ENCODE data around the gene GADL1.

Gene GADL1

DNA sequence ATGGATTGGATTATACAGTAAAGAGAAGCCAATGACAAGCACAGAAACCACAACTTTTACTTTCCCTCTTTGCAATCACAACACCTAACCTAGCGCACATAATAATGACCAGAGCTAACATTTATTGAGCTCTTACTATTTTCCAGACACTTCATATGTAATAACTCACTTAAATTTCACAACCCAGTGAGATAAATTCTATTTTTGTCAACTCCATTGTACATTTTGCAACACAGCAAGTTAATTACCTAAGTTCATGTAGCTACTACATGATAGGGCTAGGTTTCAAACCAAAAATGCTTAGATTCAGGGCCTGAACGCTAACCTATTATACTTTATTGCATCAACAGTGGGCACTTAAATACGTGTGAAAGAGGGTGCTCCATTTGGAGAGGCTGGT lies 89.5 kb downstream of the GADL1 start:
- DNase-seq: no peak

- no peak for DNase-seq
These were observed 99.3 kb downstream of the GADL1 start for GRCh38 chr3:30795176-30795575.

DNA sequence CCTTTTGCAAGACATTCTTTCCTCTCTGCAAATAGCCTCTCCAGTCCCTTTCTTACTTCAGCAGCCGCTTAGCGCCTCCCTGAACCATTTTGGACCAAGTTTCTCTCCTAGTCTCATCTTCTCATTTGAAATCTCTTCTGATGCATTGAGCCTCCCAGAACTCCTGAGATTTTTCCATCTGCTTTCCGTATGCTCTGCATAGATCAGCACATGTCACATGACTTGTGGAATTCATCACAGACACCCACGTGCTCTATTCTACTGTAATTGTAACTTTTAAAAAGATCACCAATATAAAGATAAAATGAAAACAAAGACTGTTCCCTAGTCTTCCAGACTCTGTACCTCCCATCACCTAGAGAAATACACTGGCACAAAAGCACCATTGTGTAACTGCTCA lies 100.7 kb downstream of the GADL1 start:
- no peak for DNase-seq

GRCh38 chr3:30790150-30790549 lies 104.3 kb downstream of the GADL1 start:
- no peak for DNase-seq

GRCh38 chr3:30786365-30786764 lies 108.1 kb downstream of the GADL1 start:
- no peak for DNase-seq

DNA sequence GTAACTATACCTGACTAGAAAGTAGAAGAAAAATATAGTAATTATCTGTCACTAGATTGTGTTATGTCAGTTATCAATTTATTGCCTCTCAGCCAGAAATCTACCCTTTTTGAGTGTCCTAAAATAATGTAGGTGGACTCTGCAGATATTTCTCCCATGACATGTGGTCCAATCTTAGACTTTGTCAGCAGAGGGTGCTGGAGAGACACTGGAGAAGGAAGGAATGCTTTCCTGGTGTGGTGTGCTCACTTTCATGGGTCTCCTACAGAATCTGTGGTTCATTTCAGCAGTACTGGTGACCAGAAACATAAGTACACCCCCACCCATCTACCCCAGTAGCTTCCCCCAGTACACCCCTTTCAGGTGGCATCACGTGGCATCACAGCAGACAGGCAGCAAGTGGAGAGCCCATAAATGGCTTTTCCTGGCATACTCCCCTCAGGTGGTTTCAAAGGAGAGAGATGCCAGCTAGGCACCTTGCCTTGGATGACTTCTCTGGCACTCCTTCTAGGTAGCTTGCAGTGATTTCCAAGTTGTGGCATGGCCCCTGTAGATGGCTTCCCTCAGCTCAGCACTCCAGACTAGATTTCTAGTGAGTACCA lies 114.7 kb downstream of the GADL1 start:
- no peak for DNase-seq

DNA sequence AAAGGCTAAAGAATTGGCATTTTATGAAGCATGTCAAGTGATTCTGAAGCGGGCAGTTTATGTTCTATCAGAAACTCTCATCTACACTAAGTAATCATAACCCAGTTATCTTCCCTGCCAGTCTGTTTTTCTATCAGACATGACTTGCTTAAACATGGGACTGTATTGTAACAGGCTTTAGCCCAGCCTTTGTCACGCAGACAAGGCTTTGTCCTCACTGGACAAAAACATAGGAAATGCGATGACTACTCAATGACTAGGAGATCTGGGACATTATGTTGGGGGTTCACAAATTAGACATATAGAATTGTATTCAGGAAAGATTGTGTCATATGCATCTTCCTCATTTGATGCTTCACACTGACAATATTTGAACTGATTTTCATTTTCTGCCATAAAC lies 115.5 kb downstream of the GADL1 start:
- DNase-seq: no peak

DNA sequence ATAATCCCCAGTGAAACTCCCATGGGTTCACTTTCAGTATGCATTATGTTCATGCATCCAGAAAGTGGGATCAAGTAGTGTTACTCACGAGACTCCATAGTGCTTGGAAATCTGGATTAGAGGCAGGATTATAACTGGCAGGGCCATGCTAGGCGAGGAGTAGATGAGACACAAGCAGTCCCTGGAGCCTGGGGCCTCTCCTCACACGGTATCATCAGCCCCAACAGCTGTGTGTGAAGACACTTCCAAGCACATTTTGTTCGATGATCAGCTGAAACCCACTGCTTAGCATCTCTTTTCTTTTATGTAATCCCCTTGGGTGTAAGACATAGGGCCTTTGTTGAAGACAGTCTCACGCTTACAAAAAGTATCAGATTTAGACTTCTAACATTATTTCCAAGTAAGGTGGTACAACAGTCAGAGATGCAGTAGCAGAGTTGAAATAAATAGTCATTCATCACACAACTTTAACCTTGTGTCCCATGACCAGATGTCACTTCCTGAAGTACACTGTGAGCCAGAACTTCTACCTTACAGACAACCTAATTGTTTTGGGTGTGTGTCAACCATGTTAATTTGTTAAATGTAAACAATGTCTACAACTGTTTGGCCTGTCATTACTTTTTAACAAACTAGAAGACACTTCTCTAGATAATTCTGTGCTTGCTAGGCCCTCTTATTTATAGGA lies 116.9 kb downstream of the GADL1 start:
- no peak for DNase-seq

DNA sequence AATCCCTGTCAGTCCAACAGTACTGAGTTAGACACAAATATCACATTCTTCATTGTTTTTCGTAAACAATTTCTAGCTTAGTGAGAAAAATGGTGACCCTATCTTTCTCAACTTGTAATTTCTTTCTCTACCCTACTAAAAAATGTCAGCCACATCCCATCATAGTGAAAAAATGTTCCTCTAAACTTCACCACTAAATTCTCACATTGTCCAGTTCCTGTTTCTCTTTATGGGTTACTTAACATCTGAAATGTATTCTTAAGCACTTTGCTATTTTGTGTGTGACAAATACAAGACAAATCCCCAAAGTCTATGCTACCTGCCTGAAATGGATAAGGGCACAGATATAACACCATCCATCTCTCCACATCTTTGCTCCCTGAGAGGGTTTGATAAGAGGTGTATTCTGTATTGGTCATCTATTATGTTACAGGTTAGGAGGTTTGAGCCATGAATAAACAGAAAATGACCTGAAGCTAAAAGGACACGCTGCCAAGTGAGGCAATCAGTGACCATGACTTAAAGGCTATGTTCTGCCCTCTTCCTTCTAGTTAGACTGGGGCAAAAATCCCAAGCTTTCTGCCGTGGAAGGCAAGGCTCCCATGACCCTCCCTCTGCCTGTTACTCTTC lies 118.2 kb downstream of the GADL1 start:
- DNase-seq: no peak

DNA sequence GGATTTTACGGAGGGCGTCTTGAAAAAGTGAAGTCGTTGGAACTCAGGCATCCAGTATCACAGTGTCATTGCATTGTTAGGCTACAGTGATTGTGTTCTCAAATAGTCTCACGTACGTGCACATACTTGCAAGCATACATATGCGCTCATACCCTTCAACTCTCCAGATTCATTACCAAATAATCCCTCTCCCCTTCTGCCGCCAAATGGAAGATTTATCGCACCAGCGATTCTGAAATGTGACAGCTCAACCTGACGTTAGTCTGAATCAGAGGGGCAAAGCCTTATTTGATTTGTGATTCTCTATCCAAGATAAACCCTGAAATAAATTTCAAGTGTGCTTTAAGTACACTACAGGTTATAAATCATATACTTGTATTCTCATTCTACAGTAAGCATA lies 119.4 kb downstream of the GADL1 start:
- no peak for DNase-seq

DNA sequence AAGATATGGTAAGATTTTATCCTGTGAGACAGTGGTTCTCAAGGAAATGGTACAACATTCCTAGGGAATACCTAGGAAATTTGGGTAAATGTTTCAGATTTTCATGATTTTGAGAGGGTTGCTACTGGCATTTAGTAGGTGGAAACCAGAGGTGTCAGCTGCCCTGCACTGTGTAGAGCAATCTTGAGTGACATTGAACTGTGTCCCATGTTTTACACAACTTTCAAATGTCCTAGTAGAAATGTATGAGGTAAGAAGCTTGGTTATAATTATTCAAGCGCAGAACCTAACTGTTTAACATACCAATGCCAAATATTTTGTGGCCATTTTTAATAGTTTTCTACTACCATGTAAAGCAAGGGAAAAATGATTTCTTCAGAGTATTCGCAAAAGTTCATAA lies 120.4 kb downstream of the GADL1 start:
- no peak for DNase-seq

- DNase-seq: no peak
These were observed 124.1 kb downstream of the GADL1 start for GRCh38 chr3:30770387-30770786.

GRCh38 chr3:30768703-30769550 lies 125.5 kb downstream of the GADL1 start:
- no peak for DNase-seq

GRCh38 chr3:30768046-30768445 lies 126.4 kb downstream of the GADL1 start:
- no peak for DNase-seq

DNA sequence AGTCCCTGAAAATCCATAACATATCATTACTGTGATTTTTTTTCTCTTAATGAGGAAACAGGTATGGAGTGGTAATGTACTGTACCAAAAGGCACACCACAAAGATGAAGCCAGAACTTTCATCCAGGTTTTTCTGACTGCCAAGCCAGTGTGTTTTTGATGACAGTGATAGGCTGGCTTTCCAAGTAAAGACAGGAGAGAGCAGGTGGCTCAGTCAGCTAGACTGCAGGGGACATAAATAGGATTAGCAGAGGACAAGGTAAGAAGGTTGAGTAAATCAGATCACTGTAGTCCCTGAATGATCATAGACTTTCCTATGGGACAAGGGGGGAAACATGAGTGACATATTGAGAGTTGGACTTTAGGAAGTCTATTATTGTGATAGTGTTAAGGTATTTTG lies 127.9 kb downstream of the GADL1 start:
- DNase-seq: no peak

GRCh38 chr3:30764891-30765290 lies 129.6 kb downstream of the GADL1 start:
- DNase-seq: no peak

DNA sequence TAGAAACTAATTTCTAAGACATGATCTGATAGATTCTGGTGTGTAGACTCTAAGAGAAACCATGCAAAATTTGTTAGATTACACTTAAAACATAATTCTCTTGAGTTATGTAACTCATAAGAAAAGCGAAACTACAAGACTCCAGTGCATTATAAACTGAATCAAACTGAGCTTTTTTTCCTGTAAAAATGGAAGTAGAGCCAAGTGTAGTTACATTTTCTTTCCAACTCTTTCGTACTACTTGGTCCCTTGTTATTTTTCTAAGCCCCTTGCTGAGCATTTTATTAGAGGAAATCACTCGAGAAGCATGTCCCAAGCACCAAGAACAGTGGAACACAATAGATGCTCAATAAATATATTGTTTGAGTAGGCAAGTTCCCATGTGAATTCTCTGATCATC lies 130.2 kb downstream of the GADL1 start:
- DNase-seq: no peak

- DNase-seq: no peak
These were observed 133.1 kb downstream of the GADL1 start for GRCh38 chr3:30761374-30761773.

- DNase-seq: no peak
These were observed 133.7 kb downstream of the GADL1 start for GRCh38 chr3:30760737-30761136.

DNA sequence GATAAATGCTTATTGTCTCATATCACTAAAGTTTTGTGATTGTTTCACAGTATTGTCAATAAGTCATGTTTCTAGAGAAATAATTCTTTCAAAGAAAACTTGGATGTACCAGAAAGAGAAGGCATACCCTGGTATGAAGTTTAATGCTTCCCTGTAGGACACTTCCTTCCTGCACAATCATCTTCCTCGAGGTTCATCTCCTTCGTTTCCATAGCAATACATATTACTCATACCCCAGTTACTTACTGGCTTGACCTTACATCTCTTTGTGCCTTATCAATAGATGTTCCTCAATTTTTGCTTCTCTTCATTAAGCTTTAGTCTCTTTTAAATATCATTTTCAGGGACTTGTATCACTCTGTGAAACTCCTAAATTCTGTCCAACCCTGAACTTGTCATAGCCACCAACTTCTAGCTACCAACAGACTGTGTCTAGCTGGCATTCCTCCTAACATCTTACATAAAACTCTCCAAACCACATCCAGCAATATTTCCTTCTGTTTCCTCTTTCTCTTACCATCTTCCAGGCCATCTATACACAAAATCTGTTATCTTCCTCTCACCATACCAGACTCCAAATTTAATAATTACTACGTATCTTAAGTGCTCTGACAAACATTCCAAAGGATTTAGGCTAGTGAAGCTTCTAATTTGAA lies 134.3 kb downstream of the GADL1 start:
- DNase-seq: no peak

DNA sequence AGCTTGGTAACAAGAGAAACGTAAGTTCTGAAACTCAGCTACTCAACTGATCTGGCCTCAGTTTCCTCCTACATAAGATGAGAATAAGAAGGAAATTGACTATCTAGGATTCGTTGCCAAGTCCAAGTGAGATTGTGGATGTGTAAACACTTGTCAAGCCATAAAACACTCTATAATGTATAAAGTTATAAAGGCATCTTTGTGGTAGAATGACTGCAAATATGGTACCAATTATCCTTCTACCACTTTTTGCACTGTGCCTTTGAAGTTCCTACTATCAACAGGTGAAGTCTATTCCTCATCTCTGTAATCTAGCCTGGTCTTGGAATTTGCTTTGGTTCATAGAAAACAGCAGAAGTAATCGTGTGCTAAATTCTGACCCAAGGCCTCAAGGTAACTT lies 138.2 kb downstream of the GADL1 start:
- no peak for DNase-seq

- DNase-seq: no peak
These were observed 140.0 kb downstream of the GADL1 start for GRCh38 chr3:30754426-30754825.

- DNase-seq: no peak
These were observed 140.7 kb downstream of the GADL1 start for GRCh38 chr3:30753766-30754165.
